Panc1 (cell line): ENCODE measurements around the gene AFM. TPM values are rescaled to one million over a fixed set of nuclear protein-coding genes. Genes with fewer than 3 reads are reported as not detected.

ENCODE experiments used
- ATAC-seq: fragments of 200-7000 bp; cut with Tn5 transposase; 2 replicates; pipeline ENCODE4 v1.9.1; 2020; ENCODE audit warnings: mild to moderate bottlenecking, moderate library complexity
- BruUV-seq: library from RNA; stranded (reverse); fragments of 400-500 nt; replicated peaks from 2 replicates; lab custom pipeline; 2021; lab: Mats Ljungman, UMichigan
- CTCF ChIA-PET: fragments of 300-600 bp; sonication (Branson Sonifier 250); formaldehyde crosslinking; loops from one replicate; lab custom pipeline; 2022; ENCODE audit warnings: antibody characterized with exemption; lab: Charles Lee
- POLR2A ChIA-PET: fragments of 300-600 bp; sonication (Branson Sonifier 250); formaldehyde crosslinking; loops from one replicate; lab custom pipeline; 2022; ENCODE audit warnings: antibody characterized with exemption; lab: Charles Lee
- DNase-seq: peaks from one replicate; pipeline ENCODE4 v3.0.0-alpha.2; 2010; ENCODE audit warnings: low read depth, low spot score
- H3K27ac ChIP-seq: 2 replicates; pipeline ENCODE4 v1.5.1; 2011; ENCODE audit warnings: mild to moderate bottlenecking, low read length, inconsistent platforms
- H3K27me3 ChIP-seq: fragments of 200-500 bp; sonication (Bioruptor generic); 2 replicates; pipeline ENCODE4 v1.6.0; 2014; ENCODE audit warnings: low read length, inconsistent platforms; ENCODE audit not compliant: control insufficient read depth, insufficient read depth
- H3K36me3 ChIP-seq: fragments of 200-500 bp; sonication (Bioruptor generic); 2 replicates; pipeline ENCODE4 v1.5.1; 2014; ENCODE audit warnings: inconsistent platforms, mild to moderate bottlenecking, low read length, moderate library complexity; ENCODE audit not compliant: control insufficient read depth, insufficient read depth
- H3K4me1 ChIP-seq: 2 replicates; pipeline ENCODE4 v1.5.1; 2011; ENCODE audit warnings: inconsistent platforms, mild to moderate bottlenecking, low read length, moderate library complexity; ENCODE audit not compliant: control insufficient read depth, insufficient read depth
- H3K4me3 ChIP-seq, 2 experiments: 2 replicates each; pipeline ENCODE4 v1.5.1; 2011 to 2012; ENCODE audit warnings: low read depth in 2 of 2, low read length in 2 of 2, mild to moderate bottlenecking in 2 of 2, inconsistent platforms in 1 of 2, moderate library complexity in 1 of 2
- H3K9me3 ChIP-seq: fragments of 200-500 bp; sonication (Bioruptor generic); 2 replicates; pipeline ENCODE4 v1.5.1; 2014; ENCODE audit warnings: low read depth, mild to moderate bottlenecking, inconsistent platforms, low read length, moderate library complexity; ENCODE audit not compliant: control insufficient read depth, insufficient read depth
- CTCF ChIP-seq: fragments of 450-650 bp; IDR thresholded peaks from 2 replicates; pipeline ENCODE4 v1.5.1; 2017; ENCODE audit warnings: mild to moderate bottlenecking
- POLR2AphosphoS5 ChIP-seq: IDR thresholded peaks from 2 replicates; pipeline ENCODE4 v1.6.1; 2012; ENCODE audit warnings: mild to moderate bottlenecking, low read depth, low read length, moderate library complexity
- REST ChIP-seq, 2 experiments: IDR thresholded peaks; 2 replicates each; pipeline ENCODE4 v1.6.1; 2011 to 2012; ENCODE audit warnings: low read depth in 2 of 2, control low read depth in 1 of 2, low read length in 1 of 2, mild to moderate bottlenecking in 1 of 2, moderate library complexity in 1 of 2; ENCODE audit not compliant: insufficient read depth in 1 of 2
- SIN3A ChIP-seq: IDR thresholded peaks from 2 replicates; pipeline ENCODE4 v1.6.1; 2012; ENCODE audit warnings: low read depth, mild to moderate bottlenecking, low read length, moderate library complexity, borderline replicate concordance; ENCODE audit not compliant: insufficient read depth
- TCF7L2 ChIP-seq: IDR thresholded peaks from 2 replicates; pipeline ENCODE4 v1.6.1; 2011; ENCODE audit warnings: mild to moderate bottlenecking, low read depth, low read length, inconsistent platforms
- in situ Hi-C: cut with HindIII; loops from 2 replicates; pipeline ENCODE4 v1.10.0; 2016; ENCODE audit warnings: low sequenced_read_pairs, low pct_unique_long_range_greater_than_20kb
- intact Hi-C: fragments of 100-400 bp; cut with micrococcal nuclease; formaldehyde crosslinking; loops from one replicate; pipeline ENCODE4 v1.10.0; 2022; ENCODE audit not compliant: unreplicated experiment
- total RNA-seq: library from RNA; stranded (reverse); gene quantifications from one replicate; pipeline ENCODE4 v1.2.1, GENCODE V29; 2021; ENCODE audit not compliant: unreplicated experiment

Gene AFM
- total RNA-seq, 1 experiment from 2014 or later = not detected

GRCh38 chr4:73538162-73538561 is 56.6 kb downstream of the AFM start:
- CTCF ChIA-PET = no interaction called here
- POLR2A ChIA-PET = no interaction called here

GRCh38 chr4:73539386-73539785 is 57.8 kb downstream of the AFM start:
- ATAC-seq (no peak), DNase-seq (no peak)
- POLR2A ChIA-PET = no interaction called here
- Histone ChIP-seq H3K9me3 (no peaks in the 10 kb centered on the region), H3K36me3 (no peaks in the 10 kb centered on the region), H3K27me3 (no peaks in the 10 kb centered on the region), H3K27ac (no peak overlapping the region), H3K4me3 (no peak overlapping the region), H3K4me1 (no peaks in the 10 kb centered on the region)
- TF ChIP-seq REST (IDR thresholded peaks at IDR 0.05; ENCODE audit: insufficient read depth in 1 of 2, low read depth in 2 of 2, low read length in 1 of 2) (no peak), SIN3A (no peak), POLR2AphosphoS5 (no peak), CTCF (no peak), TCF7L2 (no peak)
- intact Hi-C loops (no loop called here), in situ Hi-C loops (no loop called here)
- no TSS peak for BruUV-seq
- CTCF ChIA-PET = no interaction called here

More at GRCh38 chr4:73538162-73538561, 56.6 kb downstream of the AFM start:
- TF ChIP-seq POLR2AphosphoS5 (no peak), CTCF (no peak)
- H3K4me3 ChIP-seq = no peak overlapping the region
- no peaks in the 10 kb centered on the region for H3K4me1 ChIP-seq
- H3K27ac ChIP-seq = no peak overlapping the region
- in situ Hi-C loops (no loop called here), intact Hi-C loops (no loop called here)
- ATAC-seq = no peak
- no peaks in the 10 kb centered on the region for H3K36me3 ChIP-seq
- H3K27me3 ChIP-seq = no peaks in the 10 kb centered on the region
- DNase-seq = no peak
- BruUV-seq = no TSS peak
- H3K9me3 ChIP-seq = no peaks in the 10 kb centered on the region
